HEK293 (cell line): ENCODE results near the gene KRI1.

Experiments
- CTCF ChIA-PET: fragments of 350-600 bp; formaldehyde crosslinking; extraction: SDS; loops from one replicate; lab custom pipeline; 2021; ENCODE audit warnings: antibody characterized with exemption; lab: Yijun Ruan, JAX
- POLR2A ChIA-PET: fragments of 300-600 bp; formaldehyde crosslinking; extraction: SDS; loops from one replicate; lab custom pipeline; 2020; ENCODE audit warnings: antibody characterized with exemption, inconsistent platforms; lab: Yijun Ruan, JAX
- H3K27ac ChIP-seq: fragments of 200-500 bp; sonication (Bioruptor generic); 2 replicates; pipeline ENCODE4 v1.5.1; 2014; ENCODE audit warnings: low read depth, low read length, control low read depth, inconsistent platforms; ENCODE audit errors: extremely low read depth
- H3K36me3 ChIP-seq, 2 experiments: fragments of 200-500 bp in 1 of 2; sonication (Bioruptor generic) in 1 of 2; 1 replicate in 1 of 2; 2 replicates in 1 of 2; pipeline ENCODE4 v1.5.1; 2014 to 2017; ENCODE audit warnings: inconsistent platforms in 2 of 2, low read length in 2 of 2; ENCODE audit not compliant: control insufficient read depth in 2 of 2, insufficient read depth in 1 of 2
- H3K4me1 ChIP-seq: fragments of 200-500 bp; sonication (Bioruptor generic); 2 replicates; pipeline ENCODE4 v1.5.1; 2014; ENCODE audit warnings: mild to moderate bottlenecking, low read length, inconsistent platforms; ENCODE audit not compliant: control insufficient read depth, insufficient read depth
- H3K4me3 ChIP-seq: 2 replicates; pipeline ENCODE4 v1.5.1; 2011; ENCODE audit warnings: low read depth, mild to moderate bottlenecking, control low read depth, low read length, moderate library complexity
- H3K9me3 ChIP-seq: fragments of 200-500 bp; sonication (Bioruptor generic); 2 replicates; pipeline ENCODE4 v1.5.1; 2014; ENCODE audit warnings: low read depth, low read length, inconsistent platforms; ENCODE audit not compliant: control insufficient read depth, insufficient read depth
- HOXD13 ChIP-seq: sonication (generic); formaldehyde crosslinking; IDR thresholded peaks from 2 replicates; pipeline ENCODE4 v1.8.0; 2022; ENCODE audit warnings: missing genetic modification reagents, borderline replicate concordance
- MZF1 ChIP-seq: fragments of 450-650 bp; formaldehyde crosslinking; IDR thresholded peaks from 2 replicates; pipeline ENCODE4 v1.5.1; 2017; ENCODE audit warnings: missing biosample characterization, missing genetic modification characterization, borderline replicate concordance
- SP7 ChIP-seq: fragments of 450-650 bp; formaldehyde crosslinking; IDR thresholded peaks from 2 replicates; pipeline ENCODE4 v1.5.1; 2016; ENCODE audit warnings: missing biosample characterization, missing genetic modification characterization
- ZBTB17 ChIP-seq: fragments of 450-650 bp; formaldehyde crosslinking; IDR thresholded peaks from 2 replicates; pipeline ENCODE4 v1.5.1; 2016; ENCODE audit warnings: missing biosample characterization, missing genetic modification characterization
- ZBTB48 ChIP-seq: fragments of 450-650 bp; formaldehyde crosslinking; IDR thresholded peaks from 2 replicates; pipeline ENCODE4 v1.5.1; 2016; ENCODE audit warnings: missing biosample characterization, missing genetic modification characterization
- ZFP3 ChIP-seq: fragments of 450-650 bp; formaldehyde crosslinking; IDR thresholded peaks from 2 replicates; pipeline ENCODE4 v1.5.1; 2016; ENCODE audit warnings: low read depth, missing biosample characterization, missing genetic modification characterization
- ZNF121 ChIP-seq: fragments of 450-650 bp; formaldehyde crosslinking; IDR thresholded peaks from 2 replicates; pipeline ENCODE4 v1.5.1; 2016; ENCODE audit warnings: missing biosample characterization, missing genetic modification characterization
- ZNF146 ChIP-seq: fragments of 450-650 bp; formaldehyde crosslinking; IDR thresholded peaks from 2 replicates; pipeline ENCODE4 v1.5.1; 2016; ENCODE audit warnings: missing biosample characterization, missing genetic modification characterization
- ZNF664 ChIP-seq: fragments of 450-650 bp; formaldehyde crosslinking; IDR thresholded peaks from 2 replicates; pipeline ENCODE4 v1.5.1; 2016; ENCODE audit warnings: missing biosample characterization, missing genetic modification characterization
- ZNF677 ChIP-seq: fragments of 450-650 bp; IDR thresholded peaks from 2 replicates; pipeline ENCODE4 v1.5.0; 2018; ENCODE audit warnings: missing biosample characterization, mild to moderate bottlenecking, missing genetic modification characterization, moderate library complexity
- ZNF830 ChIP-seq: fragments of 450-650 bp; IDR thresholded peaks from 2 replicates; pipeline ENCODE4 v1.5.0; 2018; ENCODE audit warnings: missing biosample characterization, missing genetic modification characterization, low read depth, mild to moderate bottlenecking, moderate library complexity
- ZSCAN30 ChIP-seq: fragments of 450-650 bp; IDR thresholded peaks from 2 replicates; pipeline ENCODE4 v1.5.1; 2018; ENCODE audit warnings: missing biosample characterization, mild to moderate bottlenecking, missing genetic modification characterization, moderate library complexity
- TF ChIP-seq, protein P1 (sequence below): fragments of 450-650 bp; formaldehyde crosslinking; IDR thresholded peaks from 2 replicates; pipeline ENCODE4 v1.5.0; 2017; ENCODE audit warnings: missing biosample characterization, missing genetic modification characterization, borderline replicate concordance
- TF ChIP-seq, protein P2 (sequence below): fragments of 450-650 bp; formaldehyde crosslinking; IDR thresholded peaks from 2 replicates; pipeline ENCODE4 v1.5.1; 2016; ENCODE audit warnings: missing biosample characterization, missing genetic modification characterization
- TF ChIP-seq, protein P3 (sequence below): fragments of 450-650 bp; formaldehyde crosslinking; IDR thresholded peaks from 2 replicates; pipeline ENCODE4 v1.5.1; 2016; ENCODE audit warnings: missing biosample characterization, missing genetic modification characterization

KRI1 gene

DNA sequence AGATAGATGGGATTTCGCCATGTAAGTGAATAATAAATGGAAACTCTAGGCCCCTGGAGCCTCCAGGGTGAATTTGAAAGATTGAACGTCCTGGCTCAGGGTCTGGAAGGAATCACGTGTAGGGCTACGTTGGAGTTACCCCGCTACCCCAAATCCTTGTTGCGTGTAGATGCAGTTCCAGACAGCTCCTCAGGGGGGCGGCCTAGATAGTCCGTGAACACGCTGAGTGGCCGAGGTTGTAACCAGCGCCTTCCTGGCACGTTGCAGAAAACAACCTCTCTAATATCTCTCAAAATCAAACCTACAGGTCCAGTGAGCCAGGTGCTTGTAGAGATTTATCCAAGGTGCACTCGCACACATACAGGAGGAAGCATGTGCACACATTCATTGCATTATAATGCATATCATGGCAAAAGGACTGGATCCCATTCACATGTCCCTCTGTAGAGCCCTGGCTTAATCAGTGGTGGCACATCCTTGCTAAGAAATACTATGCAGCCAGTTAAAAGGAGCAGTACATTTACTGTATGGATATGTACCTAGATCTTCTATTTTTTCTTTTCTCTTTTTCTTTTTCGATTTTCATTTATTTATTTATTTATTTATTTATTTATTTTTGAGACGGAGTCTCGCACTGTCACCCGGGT is 60.1 kb downstream of the KRI1 start:
- ChIA-PET CTCF (interaction anchor here (0.6 to 1.0 kb wide), 7 partner anchors 11 to 1811 kb away, joined by 3 to 5 read pairs (median 3); no protein-coding TSS in a partner anchor), POLR2A (interaction anchor here (0.5 to 0.7 kb wide), 2 partner anchors 10 to 194 kb away, joined by 3 to 4 read pairs; no protein-coding TSS in a partner anchor)
- no peaks in the 10 kb centered on the region for H3K36me3 ChIP-seq
- H3K4me1 ChIP-seq, result peaks cover 4% of the 10 kb centered on the region; the same call in 1 of the 2 replicates
- TF ChIP-seq ZNF664 (tag by site-specific recombination) (peak; percentile 35; the same call in 1 of the 2 replicates), HOXD13 (no peak), ZNF677 (no peak), ZBTB48 (tag by site-specific recombination) (no peak), ZNF121 (tag by site-specific recombination) (0 out of 2 replicates have a peak, but pooled peaks have one; percentile 54), SP7 (tag by site-specific recombination) (no peak), ZSCAN30 (tag by site-specific recombination) (0 out of 2 replicates have a peak, but pooled peaks have one; percentile 24), ZBTB17 (tag by site-specific recombination) (no peak), ZFP3 (tag by site-specific recombination) (no peak), ZNF146 (peak; percentile 92), MZF1 (tag by site-specific recombination) (0 out of 2 replicates have a peak, but pooled peaks have one; percentile 27), ZNF830 (no peak)
- TF ChIP-seq, protein P1, sequence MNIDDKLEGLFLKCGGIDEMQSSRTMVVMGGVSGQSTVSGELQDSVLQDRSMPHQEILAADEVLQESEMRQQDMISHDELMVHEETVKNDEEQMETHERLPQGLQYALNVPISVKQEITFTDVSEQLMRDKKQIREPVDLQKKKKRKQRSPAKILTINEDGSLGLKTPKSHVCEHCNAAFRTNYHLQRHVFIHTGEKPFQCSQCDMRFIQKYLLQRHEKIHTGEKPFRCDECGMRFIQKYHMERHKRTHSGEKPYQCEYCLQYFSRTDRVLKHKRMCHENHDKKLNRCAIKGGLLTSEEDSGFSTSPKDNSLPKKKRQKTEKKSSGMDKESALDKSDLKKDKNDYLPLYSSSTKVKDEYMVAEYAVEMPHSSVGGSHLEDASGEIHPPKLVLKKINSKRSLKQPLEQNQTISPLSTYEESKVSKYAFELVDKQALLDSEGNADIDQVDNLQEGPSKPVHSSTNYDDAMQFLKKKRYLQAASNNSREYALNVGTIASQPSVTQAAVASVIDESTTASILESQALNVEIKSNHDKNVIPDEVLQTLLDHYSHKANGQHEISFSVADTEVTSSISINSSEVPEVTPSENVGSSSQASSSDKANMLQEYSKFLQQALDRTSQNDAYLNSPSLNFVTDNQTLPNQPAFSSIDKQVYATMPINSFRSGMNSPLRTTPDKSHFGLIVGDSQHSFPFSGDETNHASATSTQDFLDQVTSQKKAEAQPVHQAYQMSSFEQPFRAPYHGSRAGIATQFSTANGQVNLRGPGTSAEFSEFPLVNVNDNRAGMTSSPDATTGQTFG (tag by site-specific recombination), result no peak
- TF ChIP-seq, protein P2, sequence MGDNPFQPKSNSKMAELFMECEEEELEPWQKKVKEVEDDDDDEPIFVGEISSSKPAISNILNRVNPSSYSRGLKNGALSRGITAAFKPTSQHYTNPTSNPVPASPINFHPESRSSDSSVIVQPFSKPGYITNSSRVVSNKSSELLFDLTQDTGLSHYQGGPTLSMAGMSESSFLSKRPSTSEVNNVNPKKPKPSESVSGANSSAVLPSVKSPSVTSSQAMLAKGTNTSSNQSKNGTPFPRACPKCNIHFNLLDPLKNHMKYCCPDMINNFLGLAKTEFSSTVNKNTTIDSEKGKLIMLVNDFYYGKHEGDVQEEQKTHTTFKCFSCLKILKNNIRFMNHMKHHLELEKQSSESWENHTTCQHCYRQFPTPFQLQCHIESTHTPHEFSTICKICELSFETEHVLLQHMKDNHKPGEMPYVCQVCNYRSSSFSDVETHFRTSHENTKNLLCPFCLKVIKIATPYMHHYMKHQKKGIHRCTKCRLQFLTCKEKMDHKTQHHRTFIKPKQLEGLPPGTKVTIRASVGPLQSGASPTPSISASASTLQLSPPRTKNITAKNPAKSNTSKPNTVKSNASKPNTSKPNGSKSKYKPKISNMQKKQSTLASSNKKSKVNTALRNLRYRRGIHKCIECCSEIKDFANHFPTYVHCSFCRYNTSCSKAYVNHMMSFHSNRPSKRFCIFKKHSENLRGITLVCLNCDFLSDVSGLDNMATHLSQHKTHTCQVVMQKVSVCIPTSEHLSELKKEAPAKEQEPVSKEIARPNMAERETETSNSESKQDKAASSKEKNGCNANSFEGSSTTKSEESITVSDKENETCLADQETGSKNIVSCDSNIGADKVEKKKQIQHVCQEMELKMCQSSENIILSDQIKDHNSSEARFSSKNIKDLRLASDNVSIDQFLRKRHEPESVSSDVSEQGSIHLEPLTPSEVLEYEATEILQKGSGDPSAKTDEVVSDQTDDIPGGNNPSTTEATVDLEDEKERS (tag by site-specific recombination), result peak; percentile 78; the same call in 1 of the 2 replicates
- TF ChIP-seq, protein P3, sequence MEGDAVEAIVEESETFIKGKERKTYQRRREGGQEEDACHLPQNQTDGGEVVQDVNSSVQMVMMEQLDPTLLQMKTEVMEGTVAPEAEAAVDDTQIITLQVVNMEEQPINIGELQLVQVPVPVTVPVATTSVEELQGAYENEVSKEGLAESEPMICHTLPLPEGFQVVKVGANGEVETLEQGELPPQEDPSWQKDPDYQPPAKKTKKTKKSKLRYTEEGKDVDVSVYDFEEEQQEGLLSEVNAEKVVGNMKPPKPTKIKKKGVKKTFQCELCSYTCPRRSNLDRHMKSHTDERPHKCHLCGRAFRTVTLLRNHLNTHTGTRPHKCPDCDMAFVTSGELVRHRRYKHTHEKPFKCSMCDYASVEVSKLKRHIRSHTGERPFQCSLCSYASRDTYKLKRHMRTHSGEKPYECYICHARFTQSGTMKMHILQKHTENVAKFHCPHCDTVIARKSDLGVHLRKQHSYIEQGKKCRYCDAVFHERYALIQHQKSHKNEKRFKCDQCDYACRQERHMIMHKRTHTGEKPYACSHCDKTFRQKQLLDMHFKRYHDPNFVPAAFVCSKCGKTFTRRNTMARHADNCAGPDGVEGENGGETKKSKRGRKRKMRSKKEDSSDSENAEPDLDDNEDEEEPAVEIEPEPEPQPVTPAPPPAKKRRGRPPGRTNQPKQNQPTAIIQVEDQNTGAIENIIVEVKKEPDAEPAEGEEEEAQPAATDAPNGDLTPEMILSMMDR (tag by site-specific recombination), result 0 out of 2 replicates have a peak, but pooled peaks have one; percentile 28
- H3K4me3 ChIP-seq, result no peak overlapping the region
- no peak overlapping the region for H3K27ac ChIP-seq
- no peaks in the 10 kb centered on the region for H3K9me3 ChIP-seq
